ENCODE results near the gene IL27RA.

IL27RA gene

DNA sequence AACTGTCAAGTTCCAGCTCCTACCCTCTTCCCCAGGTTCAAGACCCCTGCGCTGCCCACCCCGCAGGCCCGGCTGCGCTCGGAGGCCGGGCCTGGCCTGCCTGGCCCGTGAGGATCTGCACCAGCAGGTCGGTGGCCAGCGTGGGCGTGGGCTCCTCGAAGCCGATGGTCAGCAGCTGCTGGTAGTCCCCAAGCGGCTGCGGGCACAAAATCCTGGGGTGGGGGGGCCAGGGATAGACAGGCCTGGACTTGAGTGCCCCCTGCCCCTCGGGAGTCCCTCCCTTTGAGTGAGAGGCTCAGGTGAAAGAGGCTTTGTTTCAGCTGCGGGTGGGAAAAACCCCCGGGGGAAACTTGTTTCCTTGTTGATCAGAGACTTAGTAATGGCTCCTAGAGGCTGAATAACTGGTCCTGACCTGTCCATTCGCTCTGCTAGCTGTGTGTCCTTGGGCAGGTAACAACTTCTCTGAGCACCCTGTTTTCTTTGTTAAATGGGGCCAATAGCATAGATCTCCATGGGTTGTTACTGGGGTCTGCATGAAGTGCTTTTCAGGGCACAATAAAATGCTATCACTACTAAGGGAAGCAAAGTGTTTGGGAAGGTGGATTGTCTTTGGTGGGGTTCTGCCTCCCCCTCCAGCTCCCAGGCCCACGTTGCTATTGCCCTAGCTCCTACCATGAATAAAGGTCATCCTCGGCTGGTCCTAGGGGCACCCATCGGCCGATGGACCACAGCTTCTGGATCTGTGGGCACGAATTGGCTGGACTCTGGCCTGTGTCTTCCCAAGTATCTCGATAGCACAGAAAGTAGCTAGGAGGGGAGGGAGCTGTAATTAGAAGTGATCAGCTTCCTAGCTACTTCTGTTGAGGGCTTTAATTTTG, 50.5 kb downstream of the IL27RA start:
- Histone ChIP-seq H3K27ac (ENCODE audit: low read length) (peak overlapping the region; percentile 65), H3K9ac (ENCODE audit: low read depth, low read length) (peak overlapping the region; percentile 70), H3K4me1 (ENCODE audit: insufficient read depth, low read length) (peaks cover 22% of the 10 kb centered on the region), H3K36me3 (ENCODE audit: insufficient read depth, low read length) (peaks cover 5% of the 10 kb centered on the region; the same call in 1 of the 2 replicates), H3K4me2 (ENCODE audit: insufficient read depth, low read length) (peak overlapping the region; percentile 93), H3K27me3 (ENCODE audit: insufficient read depth, low read length, poor library complexity) (no peaks in the 10 kb centered on the region), H4K20me1 (ENCODE audit: insufficient read depth, low read length) (no peaks in the 10 kb centered on the region), H3K4me3 (ENCODE audit: low read depth in 1 of 2, low read length in 2 of 2) (peak overlapping the region; percentile 50 to 94), H3K9me3 (ENCODE audit: insufficient read depth, low read length, severe bottlenecking) (no peaks in the 10 kb centered on the region), H3K79me2 (ENCODE audit: insufficient read depth, low read length) (peaks cover 17% of the 10 kb centered on the region), H2AFZ (ENCODE audit: low read depth, low read length) (peak overlapping the region; percentile 90)
- ATAC-seq (ENCODE audit: insufficient read depth, low read depth) (no peak), DNase-seq (no peak)
- TF ChIP-seq CTCF (IDR thresholded peaks at IDR 0.05; ENCODE audit: borderline replicate concordance, extremely low read depth, low read length, poor library complexity, severe bottlenecking) (no peak), EZH2 (IDR thresholded peaks at IDR 0.05; ENCODE audit: borderline replicate concordance, low read depth, low read length, severe bottlenecking) (no peak)

DNA sequence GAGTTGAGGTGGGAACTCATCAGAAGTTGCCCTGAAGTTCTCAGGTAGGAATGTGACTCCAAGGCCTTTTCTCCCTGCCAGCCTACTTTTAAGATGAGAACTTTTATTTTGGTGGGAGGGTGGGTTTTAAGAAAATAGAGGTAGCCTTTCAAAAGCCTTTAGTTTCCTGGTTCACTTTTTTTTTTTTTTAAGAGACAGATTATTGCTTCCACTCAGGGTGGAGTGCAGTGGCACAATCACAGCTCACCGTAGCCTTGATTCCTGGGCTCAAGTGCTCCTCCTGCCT, 51.1 kb downstream of the IL27RA start:
- no peak for DNase-seq
- H2AFZ ChIP-seq (ENCODE audit: low read depth, low read length) = no peak overlapping the region
- H3K36me3 ChIP-seq (ENCODE audit: insufficient read depth, low read length) = peaks cover 10% of the 10 kb centered on the region; the same call in 1 of the 2 replicates
- no peaks in the 10 kb centered on the region for H4K20me1 ChIP-seq (ENCODE audit: insufficient read depth, low read length)
- H3K4me2 ChIP-seq (ENCODE audit: insufficient read depth, low read length) = peak overlapping the region; percentile 93; the same call in 1 of the 2 replicates
- 0 out of 2 replicates have a peak overlapping the region, but pooled peaks have one; percentile 70 for H3K9ac ChIP-seq (ENCODE audit: low read depth, low read length)
- peaks cover 12% of the 10 kb centered on the region for H3K79me2 ChIP-seq (ENCODE audit: insufficient read depth, low read length)
- H3K27ac ChIP-seq (ENCODE audit: low read length) = no peak overlapping the region
- no peak for ATAC-seq (ENCODE audit: insufficient read depth, low read depth)
- H3K9me3 ChIP-seq (ENCODE audit: insufficient read depth, low read length, severe bottlenecking) = no peaks in the 10 kb centered on the region
- no peaks in the 10 kb centered on the region for H3K27me3 ChIP-seq (ENCODE audit: insufficient read depth, low read length, poor library complexity)
- H3K4me1 ChIP-seq (ENCODE audit: insufficient read depth, low read length) = peaks cover 22% of the 10 kb centered on the region
- TF ChIP-seq EZH2 (IDR thresholded peaks at IDR 0.05; ENCODE audit: borderline replicate concordance, low read depth, low read length, severe bottlenecking) (no peak), CTCF (IDR thresholded peaks at IDR 0.05; ENCODE audit: borderline replicate concordance, extremely low read depth, low read length, poor library complexity, severe bottlenecking) (no peak)
- no peak overlapping the region for H3K4me3 ChIP-seq (ENCODE audit: low read depth in 1 of 2, low read length in 2 of 2)

- H3K4me2 ChIP-seq (ENCODE audit: insufficient read depth, low read length) = no peak within 1 kb of the TSS
- peaks cover 26% of the 10 kb centered on the region for H3K36me3 ChIP-seq (ENCODE audit: insufficient read depth, low read length)
- DNase-seq = no peak
- H3K27me3 ChIP-seq (ENCODE audit: insufficient read depth, low read length, poor library complexity) = no peaks in the 10 kb centered on the region
- peaks cover 29% of the 10 kb centered on the region for H3K4me1 ChIP-seq (ENCODE audit: insufficient read depth, low read length)
- H4K20me1 ChIP-seq (ENCODE audit: insufficient read depth, low read length) = peaks cover 18% of the 10 kb centered on the region
- no peaks in the 10 kb centered on the region for H3K9me3 ChIP-seq (ENCODE audit: insufficient read depth, low read length, severe bottlenecking)
- H3K9ac ChIP-seq (ENCODE audit: low read depth, low read length) = no peak within 1 kb of the TSS
- peaks cover 23% of the 10 kb centered on the region for H3K79me2 ChIP-seq (ENCODE audit: insufficient read depth, low read length)
- no peak within 1 kb of the TSS for H2AFZ ChIP-seq (ENCODE audit: low read depth, low read length)
- H3K4me3 ChIP-seq (ENCODE audit: low read depth in 1 of 2, low read length in 2 of 2) = no peak within 1 kb of the TSS
- TF ChIP-seq EZH2 (IDR thresholded peaks at IDR 0.05; ENCODE audit: borderline replicate concordance, low read depth, low read length, severe bottlenecking) = no peak
- no peak for TF ChIP-seq CTCF (IDR thresholded peaks at IDR 0.05; ENCODE audit: borderline replicate concordance, extremely low read depth, low read length, poor library complexity, severe bottlenecking)
- no peak for ATAC-seq (ENCODE audit: insufficient read depth, low read depth)
- no peak within 1 kb of the TSS for H3K27ac ChIP-seq (ENCODE audit: low read length)
Measured at GRCh38 chr19:14085309-14085995, 53.9 kb downstream of the IL27RA start, which contains the start of gene C19orf67. Gene C19orf67 (minus strand): TSS chr19:14085783. CDS start chr19:14085627, 156 bp downstream.

Data from DND-41 (cell line).